ENCODE results near the gene GNAI3.

GNAI3 gene

GRCh38 chr1:109516872-109517271, 31.5 kb upstream of the GNAI3 start:
- TF ChIP-seq POLR2AphosphoS5 (IDR thresholded peaks at IDR 0.05; ENCODE audit: low read depth) (no peak), SPI1 (IDR thresholded peaks at IDR 0.05; ENCODE audit: borderline replicate concordance, low read depth) (no peak; the same call in 1 of the 2 replicates), CTCF (IDR thresholded peaks at IDR 0.05; ENCODE audit: insufficient read depth, low read length) (no peak), GABPA (IDR thresholded peaks at IDR 0.05; ENCODE audit: low read depth) (no peak), REST (IDR thresholded peaks at IDR 0.05; ENCODE audit: insufficient replicate concordance, low read depth) (no peak)
- Histone ChIP-seq H3K27ac (replicated peaks) (no peak overlapping the region), H3K4me3 (replicated peaks; ENCODE audit: insufficient read depth, low read length) (no peak overlapping the region), H3K27me3 (ENCODE audit: insufficient read depth, poor library complexity, severe bottlenecking) (no peaks in the 10 kb centered on the region)
- DNase-seq (ENCODE audit: low read depth in 1 of 2, low spot score in 1 of 2): no peak

GRCh38 chr1:109517337-109517736, 31.1 kb upstream of the GNAI3 start:
- no peak overlapping the region for H3K4me3 ChIP-seq (replicated peaks; ENCODE audit: insufficient read depth, low read length)
- no peak for TF ChIP-seq POLR2AphosphoS5 (IDR thresholded peaks at IDR 0.05; ENCODE audit: low read depth)
- no peak for TF ChIP-seq GABPA (IDR thresholded peaks at IDR 0.05; ENCODE audit: low read depth)
- no peak for TF ChIP-seq REST (IDR thresholded peaks at IDR 0.05; ENCODE audit: insufficient replicate concordance, low read depth)
- no peak for TF ChIP-seq CTCF (IDR thresholded peaks at IDR 0.05; ENCODE audit: insufficient read depth, low read length)
- TF ChIP-seq SPI1 (IDR thresholded peaks at IDR 0.05; ENCODE audit: borderline replicate concordance, low read depth): no peak
- no peak for DNase-seq (ENCODE audit: low read depth in 1 of 2, low spot score in 1 of 2)
- no peaks in the 10 kb centered on the region for H3K27me3 ChIP-seq (ENCODE audit: insufficient read depth, poor library complexity, severe bottlenecking)
- H3K27ac ChIP-seq (replicated peaks): no peak overlapping the region

GRCh38 chr1:109521002-109521951, 27.1 kb upstream of the GNAI3 start:
- no peaks in the 10 kb centered on the region for H3K27me3 ChIP-seq (ENCODE audit: insufficient read depth, poor library complexity, severe bottlenecking)
- H3K4me3 ChIP-seq (replicated peaks; ENCODE audit: insufficient read depth, low read length): no peak overlapping the region
- no peak overlapping the region for H3K27ac ChIP-seq (replicated peaks)
- DNase-seq (ENCODE audit: low read depth in 1 of 2, low spot score in 1 of 2): no peak
- TF ChIP-seq POLR2AphosphoS5 (IDR thresholded peaks at IDR 0.05; ENCODE audit: low read depth) (no peak), REST (IDR thresholded peaks at IDR 0.05; ENCODE audit: insufficient replicate concordance, low read depth) (no peak), SPI1 (IDR thresholded peaks at IDR 0.05; ENCODE audit: borderline replicate concordance, low read depth) (no peak), GABPA (IDR thresholded peaks at IDR 0.05; ENCODE audit: low read depth) (no peak), CTCF (IDR thresholded peaks at IDR 0.05; ENCODE audit: insufficient read depth, low read length) (no peak)

All from HL-60 (cell line).